Measurements from ENCODE around the gene ACOX3.

DNA sequence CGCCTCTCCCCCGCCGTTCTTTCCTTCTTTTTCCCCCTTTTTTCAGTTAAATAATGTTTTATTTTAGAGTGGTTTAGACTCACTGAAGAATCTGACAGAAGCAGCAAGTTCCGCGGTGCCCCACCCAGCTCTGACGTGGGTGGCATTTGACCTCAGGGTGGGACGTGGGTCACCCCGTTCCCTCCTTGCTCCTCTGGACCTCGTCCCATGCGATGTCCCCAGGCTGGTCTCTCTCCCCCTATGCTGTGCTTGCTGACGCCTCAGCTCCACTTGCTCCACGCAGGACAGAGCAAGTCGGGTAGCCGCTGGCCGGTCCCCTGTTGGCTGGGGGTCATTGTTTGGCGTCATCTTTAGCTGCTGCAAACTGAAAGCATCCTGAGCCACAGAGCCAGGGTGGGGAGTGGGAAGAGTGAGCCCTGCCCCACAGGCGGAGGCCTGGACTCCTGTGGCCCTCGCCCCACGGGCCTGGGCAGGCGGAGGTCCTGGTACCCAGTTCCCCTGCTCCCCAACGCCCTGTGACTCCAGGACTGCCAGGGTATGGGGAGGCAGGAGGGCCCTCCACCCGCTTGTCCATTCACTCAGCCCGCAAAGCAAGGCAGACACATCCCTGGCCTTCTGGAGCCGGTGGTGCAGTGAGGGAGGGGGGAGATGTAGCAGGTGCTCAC lies 30.8 kb upstream of the ACOX3 start:
- TF ChIP-seq, protein P1, sequence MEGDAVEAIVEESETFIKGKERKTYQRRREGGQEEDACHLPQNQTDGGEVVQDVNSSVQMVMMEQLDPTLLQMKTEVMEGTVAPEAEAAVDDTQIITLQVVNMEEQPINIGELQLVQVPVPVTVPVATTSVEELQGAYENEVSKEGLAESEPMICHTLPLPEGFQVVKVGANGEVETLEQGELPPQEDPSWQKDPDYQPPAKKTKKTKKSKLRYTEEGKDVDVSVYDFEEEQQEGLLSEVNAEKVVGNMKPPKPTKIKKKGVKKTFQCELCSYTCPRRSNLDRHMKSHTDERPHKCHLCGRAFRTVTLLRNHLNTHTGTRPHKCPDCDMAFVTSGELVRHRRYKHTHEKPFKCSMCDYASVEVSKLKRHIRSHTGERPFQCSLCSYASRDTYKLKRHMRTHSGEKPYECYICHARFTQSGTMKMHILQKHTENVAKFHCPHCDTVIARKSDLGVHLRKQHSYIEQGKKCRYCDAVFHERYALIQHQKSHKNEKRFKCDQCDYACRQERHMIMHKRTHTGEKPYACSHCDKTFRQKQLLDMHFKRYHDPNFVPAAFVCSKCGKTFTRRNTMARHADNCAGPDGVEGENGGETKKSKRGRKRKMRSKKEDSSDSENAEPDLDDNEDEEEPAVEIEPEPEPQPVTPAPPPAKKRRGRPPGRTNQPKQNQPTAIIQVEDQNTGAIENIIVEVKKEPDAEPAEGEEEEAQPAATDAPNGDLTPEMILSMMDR (IDR thresholded peaks at IDR 0.05 in 4 of 5, conservative IDR thresholded peaks at IDR 0.05 in 1 of 5) = no peak
- TF ChIP-seq POLR2A (IDR thresholded peaks at IDR 0.05) = no peak
